ENCODE results near the gene DUSP22.

- TF ChIP-seq, protein P1, sequence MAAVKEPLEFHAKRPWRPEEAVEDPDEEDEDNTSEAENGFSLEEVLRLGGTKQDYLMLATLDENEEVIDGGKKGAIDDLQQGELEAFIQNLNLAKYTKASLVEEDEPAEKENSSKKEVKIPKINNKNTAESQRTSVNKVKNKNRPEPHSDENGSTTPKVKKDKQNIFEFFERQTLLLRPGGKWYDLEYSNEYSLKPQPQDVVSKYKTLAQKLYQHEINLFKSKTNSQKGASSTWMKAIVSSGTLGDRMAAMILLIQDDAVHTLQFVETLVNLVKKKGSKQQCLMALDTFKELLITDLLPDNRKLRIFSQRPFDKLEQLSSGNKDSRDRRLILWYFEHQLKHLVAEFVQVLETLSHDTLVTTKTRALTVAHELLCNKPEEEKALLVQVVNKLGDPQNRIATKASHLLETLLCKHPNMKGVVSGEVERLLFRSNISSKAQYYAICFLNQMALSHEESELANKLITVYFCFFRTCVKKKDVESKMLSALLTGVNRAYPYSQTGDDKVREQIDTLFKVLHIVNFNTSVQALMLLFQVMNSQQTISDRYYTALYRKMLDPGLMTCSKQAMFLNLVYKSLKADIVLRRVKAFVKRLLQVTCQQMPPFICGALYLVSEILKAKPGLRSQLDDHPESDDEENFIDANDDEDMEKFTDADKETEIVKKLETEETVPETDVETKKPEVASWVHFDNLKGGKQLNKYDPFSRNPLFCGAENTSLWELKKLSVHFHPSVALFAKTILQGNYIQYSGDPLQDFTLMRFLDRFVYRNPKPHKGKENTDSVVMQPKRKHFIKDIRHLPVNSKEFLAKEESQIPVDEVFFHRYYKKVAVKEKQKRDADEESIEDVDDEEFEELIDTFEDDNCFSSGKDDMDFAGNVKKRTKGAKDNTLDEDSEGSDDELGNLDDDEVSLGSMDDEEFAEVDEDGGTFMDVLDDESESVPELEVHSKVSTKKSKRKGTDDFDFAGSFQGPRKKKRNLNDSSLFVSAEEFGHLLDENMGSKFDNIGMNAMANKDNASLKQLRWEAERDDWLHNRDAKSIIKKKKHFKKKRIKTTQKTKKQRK (IDR thresholded peaks at IDR 0.05; ENCODE audit: borderline replicate concordance, low read depth, low read length) = no peak
- TF ChIP-seq, protein P2, sequence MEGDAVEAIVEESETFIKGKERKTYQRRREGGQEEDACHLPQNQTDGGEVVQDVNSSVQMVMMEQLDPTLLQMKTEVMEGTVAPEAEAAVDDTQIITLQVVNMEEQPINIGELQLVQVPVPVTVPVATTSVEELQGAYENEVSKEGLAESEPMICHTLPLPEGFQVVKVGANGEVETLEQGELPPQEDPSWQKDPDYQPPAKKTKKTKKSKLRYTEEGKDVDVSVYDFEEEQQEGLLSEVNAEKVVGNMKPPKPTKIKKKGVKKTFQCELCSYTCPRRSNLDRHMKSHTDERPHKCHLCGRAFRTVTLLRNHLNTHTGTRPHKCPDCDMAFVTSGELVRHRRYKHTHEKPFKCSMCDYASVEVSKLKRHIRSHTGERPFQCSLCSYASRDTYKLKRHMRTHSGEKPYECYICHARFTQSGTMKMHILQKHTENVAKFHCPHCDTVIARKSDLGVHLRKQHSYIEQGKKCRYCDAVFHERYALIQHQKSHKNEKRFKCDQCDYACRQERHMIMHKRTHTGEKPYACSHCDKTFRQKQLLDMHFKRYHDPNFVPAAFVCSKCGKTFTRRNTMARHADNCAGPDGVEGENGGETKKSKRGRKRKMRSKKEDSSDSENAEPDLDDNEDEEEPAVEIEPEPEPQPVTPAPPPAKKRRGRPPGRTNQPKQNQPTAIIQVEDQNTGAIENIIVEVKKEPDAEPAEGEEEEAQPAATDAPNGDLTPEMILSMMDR (IDR thresholded peaks at IDR 0.05 in 2 of 3, conservative IDR thresholded peaks at IDR 0.05 in 1 of 3; ENCODE audit: insufficient read depth in 2 of 3, low read depth in 1 of 3, low read length in 3 of 3) = no peak
- TF ChIP-seq PHF8 (IDR thresholded peaks at IDR 0.05; ENCODE audit: borderline replicate concordance, low read length) (no peak), ZNF830 (CRISPR knock-in tag; IDR thresholded peaks at IDR 0.05) (no peak), ESRRA (IDR thresholded peaks at IDR 0.05; ENCODE audit: borderline replicate concordance, low read depth) (no peak), EP300 (IDR thresholded peaks at IDR 0.05; ENCODE audit: low read length) (no peak)
Observed at GRCh38 chr6:318243-318890, 26.1 kb downstream of the DUSP22 start.
